K562 (cell line): ENCODE measurements around the gene ZBTB46. TPM values are rescaled to one million over a fixed set of nuclear protein-coding genes. Genes with fewer than 3 reads are reported as not detected.
A peak's percentile ranks its signal among the peaks of the same experiment; 100 is the strongest.

Experiments
- BACH1 ChIP-seq: fragments of 200-800 bp; sonication (Bioruptor generic); IDR thresholded peaks from 2 replicates; pipeline ENCODE4 v1.6.1; 2016; ENCODE audit warnings: missing genetic modification characterization, missing compliant biosample characterization
- COPS2 ChIP-seq: fragments of 450-650 bp; conservative IDR thresholded peaks from 2 replicates; pipeline ENCODE4 v1.6.1; 2016; ENCODE audit warnings: mild to moderate bottlenecking, moderate library complexity
- DPF2 ChIP-seq: fragments of 450-650 bp; IDR thresholded peaks from 2 replicates; pipeline ENCODE4 v1.6.1; 2016
- HNRNPUL1 ChIP-seq: fragments of 200-400 bp; formaldehyde crosslinking; IDR thresholded peaks from 2 replicates; pipeline ENCODE4 v1.6.1; 2017; ENCODE audit warnings: low read length
- JUN ChIP-seq, 2 experiments: sonication (generic) in 1 of 2; formaldehyde crosslinking in 1 of 2; IDR thresholded peaks; 2 replicates each; pipeline versions ENCODE4 v1.6.1 to v1.8.0; 2012 to 2022; ENCODE audit warnings: borderline replicate concordance in 2 of 2, mild to moderate bottlenecking in 2 of 2, improper control_type of control experiment in 1 of 2, low read depth in 1 of 2, low read length in 1 of 2, missing genetic modification reagents in 1 of 2
- NKRF ChIP-seq: fragments of 450-650 bp; IDR thresholded peaks from 2 replicates; pipeline ENCODE4 v1.6.1; 2016; ENCODE audit warnings: borderline replicate concordance
- PTBP1 ChIP-seq: fragments of 200-400 bp; formaldehyde crosslinking; IDR thresholded peaks from 2 replicates; pipeline ENCODE4 v1.6.1; 2017; ENCODE audit warnings: low read depth, low read length
- TRIM24 ChIP-seq, 2 experiments: fragments of 450-650 bp; IDR thresholded peaks; 2 replicates each; pipeline ENCODE4 v1.6.1; 2016
- ZMIZ1 ChIP-seq, 2 experiments: fragments of 150-350 bp in 1 of 2; IDR thresholded peaks; 2 replicates each; pipeline ENCODE4 v1.6.1; 2012 to 2016; ENCODE audit warnings: low read depth in 2 of 2, low read length in 2 of 2, mild to moderate bottlenecking in 1 of 2, moderate library complexity in 1 of 2
- ZNF584 ChIP-seq: fragments of 200-800 bp; sonication (Bioruptor generic); IDR thresholded peaks from 2 replicates; pipeline ENCODE4 v1.6.1; 2016; ENCODE audit warnings: low read depth, mild to moderate bottlenecking, missing genetic modification characterization, missing compliant biosample characterization
- polyA plus RNA-seq, 8 experiments: library from polyadenylated mRNA; depleted of rRNA in 4 of 8; stranded (reverse) in 5 of 8; unstranded in 3 of 8; fragments of >200 nt; fragmentation: Nextera tagmentation in 2 of 8; fragmentation: Illumina TruSeq in 1 of 8; extraction: Ambion mirVana in 2 of 8; extraction: Trizol in 1 of 8; gene quantifications; 2 replicates each; pipeline versions ENCODE4 v1.2.1 to v1.2.3, GENCODE V29; 2011 to 2014; ENCODE audit warnings: inconsistent platforms in 1 of 8, missing spikeins in 1 of 8
- total RNA-seq, 7 experiments: library from RNA; depleted of rRNA in 6 of 7; stranded (reverse); fragments of >200 nt in 6 of 7; fragmentation: Illumina TruSeq in 2 of 7; extraction: Trizol in 2 of 7; gene quantifications; 2 replicates each; pipeline versions ENCODE4 v1.2.1 to v1.2.3, GENCODE V29; 2011 to 2021; ENCODE audit warnings: low replicate concordance in 1 of 7

The ZBTB46 gene
- total and polyA plus RNA-seq, 9 of the 15 experiments (the other 6 are each of a cell fraction or from before 2014, with no cell fraction given): 0.29 to 4.1 (median 1.1) TPM

GRCh38 chr20:63697868-63698545 lies 133.1 kb downstream of the ZBTB46 start (continued):
- no peak for TF ChIP-seq NKRF
- no peak for TF ChIP-seq BACH1 (tag)
- no peak for TF ChIP-seq COPS2
- TF ChIP-seq ZNF584 (CRISPR knock-in tag): no peak
- no peak for TF ChIP-seq TRIM24 (IDR thresholded peaks at IDR 0.05)
- no peak for TF ChIP-seq DPF2
- no peak for TF ChIP-seq JUN (IDR thresholded peaks at IDR 0.05; ENCODE audit: borderline replicate concordance, low read depth, low read length)
- TF ChIP-seq JUN (CRISPR knock-in tag; IDR thresholded peaks at IDR 0.05; ENCODE audit: borderline replicate concordance): no peak
- TF ChIP-seq ZMIZ1 (IDR thresholded peaks at IDR 0.05; ENCODE audit: low read depth in 2 of 2, low read length in 2 of 2): no peak
- TF ChIP-seq HNRNPUL1: 0 out of 2 replicates have a peak, but pooled peaks have one; percentile 4
- 0 out of 2 replicates have a peak, but pooled peaks have one; percentile 17 for TF ChIP-seq PTBP1
